ENCODE measurements around the gene PTPN22.
A peak's percentile ranks its signal among the peaks of the same experiment; 100 is the strongest.

Gene PTPN22

GRCh38 chr1:113871597-113872113 is at the start of gene PTPN22:
Gene PTPN22 (minus strand): TSS chr1:113871712.
- no peak for DNase-seq

- DNase-seq = no peak
Observed at GRCh38 chr1:113918243-113918642, 46.7 kb upstream of the PTPN22 start.

GRCh38 chr1:113917400-113918082 is 46.0 kb upstream of the PTPN22 start:
- DNase-seq = no peak

GRCh38 chr1:113916974-113917373 is 45.5 kb upstream of the PTPN22 start:
- no peak for DNase-seq

GRCh38 chr1:113913887-113914664 is 42.6 kb upstream of the PTPN22 start:
- DNase-seq = no peak

- no peak for DNase-seq
Observed at GRCh38 chr1:113913312-113913668, 41.8 kb upstream of the PTPN22 start.

- no peak for DNase-seq
Observed at GRCh38 chr1:113912594-113913311, 41.2 kb upstream of the PTPN22 start.

GRCh38 chr1:113905435-113905861 is 33.9 kb upstream of the PTPN22 start:
- no peak for DNase-seq

- peak; percentile 95 for DNase-seq
Observed at GRCh38 chr1:113904674-113905434, 33.3 kb upstream of the PTPN22 start, which contains the start of the genes AP4B1 and DCLRE1B. Gene AP4B1 (minus strand): TSS chr1:113904799. CDS start chr1:113904717, 82 bp downstream. Gene DCLRE1B (plus strand): TSS chr1:113905326. CDS start chr1:113905587, 261 bp downstream.

- DNase-seq = no peak
Observed at GRCh38 chr1:113904293-113904673, 32.8 kb upstream of the PTPN22 start.

GRCh38 chr1:113903501-113904292 is 32.2 kb upstream of the PTPN22 start:
- DNase-seq = no peak

GRCh38 chr1:113901191-113901590 is 29.7 kb upstream of the PTPN22 start:
- DNase-seq = no peak

GRCh38 chr1:113899111-113899510 is 27.6 kb upstream of the PTPN22 start:
- DNase-seq = no peak

GRCh38 chr1:113898241-113898814 is 26.8 kb upstream of the PTPN22 start:
- no peak for DNase-seq

GRCh38 chr1:113895961-113896360 is 24.4 kb upstream of the PTPN22 start:
- DNase-seq = no peak

GRCh38 chr1:113895098-113895497 is 23.6 kb upstream of the PTPN22 start:
- DNase-seq = no peak

- DNase-seq = no peak
Observed at GRCh38 chr1:113893267-113893666, 21.8 kb upstream of the PTPN22 start.

- no peak for DNase-seq
Observed at GRCh38 chr1:113891631-113892220, 20.2 kb upstream of the PTPN22 start.

GRCh38 chr1:113890816-113891215 is 19.3 kb upstream of the PTPN22 start:
- no peak for DNase-seq

GRCh38 chr1:113887402-113888175 is 16.1 kb upstream of the PTPN22 start, which contains the start of gene BCL2L15:
Gene BCL2L15 (minus strand): TSS chr1:113887581. CDS start chr1:113887375, 206 bp downstream.
- DNase-seq = no peak

All from cortex of kidney (tissue), 1 donor.